SK-N-SH treated with all-trans-retinoic acid at 6 μM for 48 hours (cell line): ENCODE data around the gene INS.

ENCODE experiments used
- CSDC2 ChIP-seq: fragments of 250-450 bp; sonication (Bioruptor Pico); IDR thresholded peaks from 2 replicates; pipeline ENCODE4 v1.5.0; 2020; ENCODE audit warnings: mild to moderate bottlenecking, moderate library complexity
- PPARA ChIP-seq: fragments of 250-450 bp; sonication (Bioruptor Pico); IDR thresholded peaks from 2 replicates; pipeline ENCODE4 v1.5.0; 2020; ENCODE audit warnings: mild to moderate bottlenecking, borderline replicate concordance
- RARB ChIP-seq: fragments of 250-450 bp; sonication (Bioruptor Pico); IDR thresholded peaks from 2 replicates; pipeline ENCODE4 v1.8.0; 2021; ENCODE audit warnings: mild to moderate bottlenecking, moderate library complexity
- TOX ChIP-seq: fragments of 250-450 bp; sonication (Bioruptor Pico); IDR thresholded peaks from 2 replicates; pipeline ENCODE4 v1.8.0; 2021; ENCODE audit warnings: mild to moderate bottlenecking, moderate library complexity, borderline replicate concordance
- TSHZ2 ChIP-seq: fragments of 250-450 bp; sonication (Bioruptor Pico); IDR thresholded peaks from 2 replicates; pipeline ENCODE4 v1.5.0; 2020; ENCODE audit warnings: mild to moderate bottlenecking, moderate library complexity
- ZC3H10 ChIP-seq: fragments of 250-450 bp; sonication (Bioruptor Pico); IDR thresholded peaks from 2 replicates; pipeline ENCODE4 v1.5.1; 2021; ENCODE audit warnings: mild to moderate bottlenecking, moderate library complexity
- ZFP3 ChIP-seq: fragments of 250-450 bp; sonication (Bioruptor Pico); IDR thresholded peaks from 2 replicates; pipeline ENCODE4 v1.5.0; 2020; ENCODE audit warnings: mild to moderate bottlenecking, moderate library complexity
- ZNF565 ChIP-seq: fragments of 450-650 bp; formaldehyde crosslinking; conservative IDR thresholded peaks from 2 replicates; pipeline ENCODE4 v1.5.0; 2020; ENCODE audit warnings: low read depth, mild to moderate bottlenecking, moderate library complexity
- ZNF70 ChIP-seq: fragments of 450-650 bp; formaldehyde crosslinking; IDR thresholded peaks from 2 replicates; pipeline ENCODE4 v1.5.0; 2020; ENCODE audit warnings: mild to moderate bottlenecking, moderate library complexity

- no peak for TF ChIP-seq ZC3H10 (CRISPR knock-in tag)
- no peak for TF ChIP-seq ZNF565 (CRISPR knock-in tag)
- no peak for TF ChIP-seq TSHZ2 (CRISPR knock-in tag)
- TF ChIP-seq CSDC2 (CRISPR knock-in tag), result no peak
- no peak for TF ChIP-seq PPARA (CRISPR knock-in tag)
- no peak for TF ChIP-seq ZNF70
- TF ChIP-seq ZFP3 (CRISPR knock-in tag), result no peak
- no peak for TF ChIP-seq TOX (CRISPR knock-in tag)
- TF ChIP-seq RARB (CRISPR knock-in tag), result no peak
Observed at GRCh38 chr11:2123628-2123960, 37.4 kb downstream of the INS start.
